Astrocyte (in vitro differentiated cells and primary cell): ENCODE results near the gene C10orf105. TPM values are rescaled to one million over a fixed set of nuclear protein-coding genes. Genes with fewer than 3 reads are reported as not detected.

ENCODE experiments used
- DNase-seq: peaks from one replicate; pipeline ENCODE4 v3.0.0-alpha.2; 2010; ENCODE audit warnings: low read depth
- FAIRE-seq: peaks from 2 replicates; lab custom pipeline; 2011; peaks lifted over from hg19 to GRCh38; lab: Jason Lieb, UNC
- H2AFZ ChIP-seq: 2 replicates; pipeline ENCODE4 v1.6.0; 2012; ENCODE audit warnings: low read depth, low read length, inconsistent platforms
- H3K27ac ChIP-seq: 2 replicates; pipeline ENCODE4 v1.5.1; 2011; ENCODE audit warnings: low read depth, low read length, inconsistent platforms
- H3K27me3 ChIP-seq: 2 replicates; pipeline ENCODE4 v1.6.0; 2011; ENCODE audit warnings: low read length, inconsistent platforms; ENCODE audit not compliant: insufficient read depth
- H3K36me3 ChIP-seq: 2 replicates; pipeline ENCODE4 v1.5.1; 2011; ENCODE audit warnings: low read length, inconsistent platforms; ENCODE audit not compliant: insufficient read depth
- H3K4me1 ChIP-seq: 2 replicates; pipeline ENCODE4 v1.5.1; 2011; ENCODE audit warnings: low read length, inconsistent platforms; ENCODE audit not compliant: insufficient read depth
- H3K4me2 ChIP-seq: 2 replicates; pipeline ENCODE4 v1.6.0; 2012; ENCODE audit warnings: low read length, inconsistent platforms
- H3K4me3 ChIP-seq: 2 replicates; pipeline ENCODE4 v1.5.1; 2011; ENCODE audit warnings: low read depth, mild to moderate bottlenecking, low read length, inconsistent platforms; ENCODE audit not compliant: insufficient read depth
- H3K79me2 ChIP-seq: 2 replicates; pipeline ENCODE4 v1.6.0; 2012; ENCODE audit warnings: mild to moderate bottlenecking, low read length, inconsistent platforms; ENCODE audit not compliant: insufficient read depth
- H3K9ac ChIP-seq: 2 replicates; pipeline ENCODE4 v1.6.0; 2012; ENCODE audit warnings: mild to moderate bottlenecking, low read length, inconsistent platforms
- H3K9me3 ChIP-seq: 2 replicates; pipeline ENCODE4 v1.5.1; 2012; ENCODE audit warnings: low read depth, mild to moderate bottlenecking, low read length, inconsistent platforms; ENCODE audit not compliant: insufficient read depth
- H4K20me1 ChIP-seq: 2 replicates; pipeline ENCODE4 v1.6.0; 2012; ENCODE audit warnings: low read length, inconsistent platforms; ENCODE audit not compliant: insufficient read depth
- H3K27ac Mint-ChIP-seq: one replicate; pipeline ENCODE4 v1.8.0; 2021; ENCODE audit warnings: mild to moderate bottlenecking, mixed read lengths; ENCODE audit not compliant: unreplicated experiment
- H3K27me3 Mint-ChIP-seq: one replicate; pipeline ENCODE4 v1.8.0; 2021; ENCODE audit warnings: low read depth, mixed read lengths; ENCODE audit not compliant: unreplicated experiment
- H3K36me3 Mint-ChIP-seq: one replicate; pipeline ENCODE4 v1.8.0; 2021; ENCODE audit warnings: low read depth, mixed read lengths; ENCODE audit not compliant: unreplicated experiment
- H3K4me1 Mint-ChIP-seq: one replicate; pipeline ENCODE4 v1.8.0; 2021; ENCODE audit warnings: low read depth, mixed read lengths; ENCODE audit not compliant: unreplicated experiment
- H3K4me3 Mint-ChIP-seq: one replicate; pipeline ENCODE4 v1.8.0; 2021; ENCODE audit warnings: mild to moderate bottlenecking, moderate library complexity, mixed read lengths; ENCODE audit not compliant: unreplicated experiment
- H3K9me3 Mint-ChIP-seq: one replicate; pipeline ENCODE4 v1.8.0; 2021; ENCODE audit warnings: mild to moderate bottlenecking, mixed read lengths; ENCODE audit not compliant: unreplicated experiment
- CTCF ChIP-seq: IDR thresholded peaks from 2 replicates; pipeline ENCODE4 v1.5.1; 2011; ENCODE audit warnings: low read depth, mild to moderate bottlenecking, inconsistent platforms, low read length, moderate library complexity; ENCODE audit not compliant: insufficient read depth
- EZH2 ChIP-seq: IDR thresholded peaks from 2 replicates; pipeline ENCODE4 v1.6.1; 2012; ENCODE audit warnings: mild to moderate bottlenecking, low read length, inconsistent platforms; ENCODE audit not compliant: insufficient read depth
- total RNA-seq: library from RNA; stranded (reverse); gene quantifications from 2 replicates; pipeline ENCODE4 v1.2.1, GENCODE V29; 2021

Gene C10orf105
- total RNA-seq, 1 donor from 2014 or later = not detected

DNA sequence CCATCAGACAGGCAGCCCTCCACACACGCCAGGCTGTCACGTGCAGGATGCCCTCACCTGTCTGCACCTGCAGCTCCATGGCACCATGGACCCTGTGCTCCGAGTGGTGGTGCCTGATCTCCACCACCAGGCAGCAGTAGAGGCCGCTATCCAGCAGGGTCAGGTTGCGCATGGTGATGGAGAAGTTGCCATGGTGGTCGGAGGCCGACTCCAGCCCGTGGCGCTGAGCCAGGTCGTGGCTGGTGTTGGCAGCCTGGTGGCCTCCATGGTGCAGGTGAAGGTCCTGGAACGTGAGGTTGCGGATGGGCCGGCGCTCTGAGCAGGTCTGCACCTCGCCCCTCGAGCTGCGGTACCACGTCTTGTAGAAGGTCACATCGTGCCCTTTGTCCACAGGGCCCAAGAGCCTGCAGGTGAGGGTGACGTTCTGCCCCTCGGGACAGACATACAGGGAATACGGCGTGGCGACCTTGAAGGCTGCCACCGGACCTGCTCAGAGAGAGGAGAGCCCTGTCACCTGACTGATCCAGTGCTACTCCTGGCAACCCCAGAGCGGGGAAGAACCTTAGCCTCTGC lies 42.0 kb upstream of the C10orf105 start:
- Mint-ChIP-seq H3K4me1 (peaks cover 5% of the 10 kb centered on the region), H3K4me3 (no peak overlapping the region), H3K36me3 (no peaks in the 10 kb centered on the region), H3K27ac (no peak overlapping the region), H3K27me3 (peaks cover 33% of the 10 kb centered on the region), H3K9me3 (peaks cover 4% of the 10 kb centered on the region)
- Histone ChIP-seq H4K20me1 (no peaks in the 10 kb centered on the region), H3K79me2 (no peaks in the 10 kb centered on the region), H3K4me2 (no peak overlapping the region), H3K4me1 (peaks cover 22% of the 10 kb centered on the region), H3K4me3 (no peak overlapping the region), H3K27me3 (peaks cover under 1% of the 10 kb centered on the region), H3K36me3 (no peaks in the 10 kb centered on the region), H2AFZ (no peak overlapping the region), H3K27ac (no peak overlapping the region), H3K9ac (no peak overlapping the region), H3K9me3 (no peaks in the 10 kb centered on the region)
- no peak for TF ChIP-seq EZH2
- TF ChIP-seq CTCF = no peak
- no peak for DNase-seq
- FAIRE-seq = no peak

DNA sequence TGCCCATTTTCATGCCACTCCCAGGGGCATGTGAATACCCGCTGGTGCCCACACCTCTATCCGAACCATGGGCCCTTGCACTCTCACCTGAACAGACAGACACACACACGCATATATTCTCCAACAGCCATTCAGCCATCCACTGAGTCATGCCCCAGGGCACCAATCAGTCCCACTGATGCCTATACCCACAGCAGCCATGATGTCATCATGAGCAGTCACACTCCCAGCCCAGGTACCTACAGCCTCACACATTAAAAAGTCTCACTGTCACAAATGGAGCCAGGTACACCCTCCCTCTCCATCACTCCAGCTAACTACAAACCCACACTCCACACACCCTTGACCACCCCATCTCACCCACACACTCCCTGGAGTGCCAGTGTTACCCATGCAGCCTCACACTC lies 41.5 kb upstream of the C10orf105 start:
- H3K4me2 ChIP-seq = no peak overlapping the region
- H3K36me3 ChIP-seq = no peaks in the 10 kb centered on the region
- Mint-ChIP-seq H3K27me3 (peaks cover 38% of the 10 kb centered on the region), H3K9me3 (peaks cover 4% of the 10 kb centered on the region), H3K36me3 (no peaks in the 10 kb centered on the region), H3K27ac (no peak overlapping the region), H3K4me1 (peaks cover 3% of the 10 kb centered on the region), H3K4me3 (no peak overlapping the region)
- no peak overlapping the region for H3K9ac ChIP-seq
- H3K9me3 ChIP-seq = no peaks in the 10 kb centered on the region
- DNase-seq (no peak), FAIRE-seq (no peak)
- H3K4me3 ChIP-seq = no peak overlapping the region
- no peak for TF ChIP-seq EZH2
- TF ChIP-seq CTCF = no peak
- H3K79me2 ChIP-seq = no peaks in the 10 kb centered on the region
- no peak overlapping the region for H3K27ac ChIP-seq
- H4K20me1 ChIP-seq = no peaks in the 10 kb centered on the region
- no peak overlapping the region for H2AFZ ChIP-seq
- H3K4me1 ChIP-seq = peaks cover 17% of the 10 kb centered on the region
- peaks cover 6% of the 10 kb centered on the region for H3K27me3 ChIP-seq

GRCh38 chr10:71757399-71757922 lies 37.9 kb upstream of the C10orf105 start:
- Histone ChIP-seq H3K36me3 (no peaks in the 10 kb centered on the region), H3K79me2 (no peaks in the 10 kb centered on the region), H3K4me1 (peaks cover 3% of the 10 kb centered on the region), H3K9ac (no peak overlapping the region), H3K9me3 (no peaks in the 10 kb centered on the region), H3K27ac (no peak overlapping the region), H4K20me1 (no peaks in the 10 kb centered on the region), H3K4me3 (no peak overlapping the region), H2AFZ (no peak overlapping the region), H3K4me2 (no peak overlapping the region), H3K27me3 (peaks cover 16% of the 10 kb centered on the region)
- Mint-ChIP-seq H3K9me3 (peaks cover 5% of the 10 kb centered on the region), H3K27me3 (peaks cover 46% of the 10 kb centered on the region), H3K4me3 (no peak overlapping the region), H3K4me1 (peaks cover 4% of the 10 kb centered on the region), H3K27ac (no peak overlapping the region), H3K36me3 (no peaks in the 10 kb centered on the region)
- DNase-seq (no peak), FAIRE-seq (no peak)
- TF ChIP-seq CTCF = no peak
- no peak for TF ChIP-seq EZH2
